Smooth muscle cell (in vitro differentiated cells): ENCODE measurements around the gene ST6GALNAC3. TPM values are rescaled to one million over a fixed set of nuclear protein-coding genes. Genes with fewer than 3 reads are reported as not detected.

ENCODE experiments used
- DNase-seq: peaks from one replicate; lab custom pipeline; 2025; ENCODE audit not compliant: unreplicated experiment; lab: John Stamatoyannopoulos, UW
- H2AFZ ChIP-seq: fragments of 200-600 bp; sonication (generic); 2 replicates; pipeline ENCODE4 v1.6.0; 2016; ENCODE audit warnings: antibody characterized with exemption, low read depth, mild to moderate bottlenecking
- H3F3A ChIP-seq: fragments of 200-600 bp; sonication (generic); 2 replicates; pipeline ENCODE4 v1.6.0; 2017; ENCODE audit warnings: antibody characterized with exemption, low read depth
- H3K27ac ChIP-seq: fragments of 200-600 bp; sonication (generic); 2 replicates; pipeline ENCODE4 v1.5.1; 2016; ENCODE audit warnings: low read depth, mild to moderate bottlenecking
- H3K27me3 ChIP-seq: fragments of 200-600 bp; sonication (generic); 2 replicates; pipeline ENCODE4 v1.6.1; 2016; ENCODE audit warnings: low read depth, mild to moderate bottlenecking
- H3K36me3 ChIP-seq: fragments of 200-600 bp; sonication (generic); 2 replicates; pipeline ENCODE4 v1.5.1; 2016; ENCODE audit warnings: low read depth
- H3K4me1 ChIP-seq: fragments of 200-600 bp; sonication (generic); 2 replicates; pipeline ENCODE4 v1.5.1; 2016; ENCODE audit warnings: low read depth
- H3K4me2 ChIP-seq: fragments of 200-600 bp; sonication (generic); 2 replicates; pipeline ENCODE4 v1.6.0; 2016; ENCODE audit warnings: mild to moderate bottlenecking
- H3K4me3 ChIP-seq: fragments of 200-600 bp; sonication (generic); 2 replicates; pipeline ENCODE4 v1.5.1; 2016; ENCODE audit warnings: mild to moderate bottlenecking
- H3K79me2 ChIP-seq: fragments of 200-600 bp; sonication (generic); 2 replicates; pipeline ENCODE4 v1.6.0; 2016; ENCODE audit warnings: low read depth, mild to moderate bottlenecking
- H3K9ac ChIP-seq: fragments of 200-600 bp; sonication (generic); 2 replicates; pipeline ENCODE4 v1.6.0; 2016; ENCODE audit warnings: low read depth
- H3K9me3 ChIP-seq: fragments of 200-600 bp; sonication (generic); replicated peaks from 2 replicates; pipeline ENCODE4 v1.5.1; 2016; ENCODE audit warnings: low read depth
- H4K20me1 ChIP-seq: fragments of 200-600 bp; sonication (generic); 2 replicates; pipeline ENCODE4 v1.6.0; 2016; ENCODE audit warnings: low read depth
- CTCF ChIP-seq: fragments of 200-600 bp; sonication (generic); IDR thresholded peaks from 2 replicates; pipeline ENCODE4 v1.5.1; 2017; ENCODE audit warnings: borderline replicate concordance, mild to moderate bottlenecking, antibody characterized with exemption; ENCODE audit not compliant: insufficient read depth, poor library complexity, severe bottlenecking
- WGBS: methylation state at CpG from one replicate; pipeline ENCODE4 v1.1.7; 2016; ENCODE audit warnings: low lambda C conversion rate; 5-methylcytosine and 5-hydroxymethylcytosine counted together
- polyA plus RNA-seq: library from polyadenylated mRNA; unstranded; fragments of >200 nt; fragmentation: Nextera tagmentation; extraction: Ambion mirVana; gene quantifications from 2 replicates; pipeline ENCODE4 v1.2.1, GENCODE V29; 2016
- total RNA-seq: library from RNA; depleted of rRNA; stranded (reverse); fragments of >200 nt; gene quantifications from 2 replicates; pipeline ENCODE4 v1.2.3, GENCODE V29; 2014

Gene ST6GALNAC3
- total and polyA plus RNA-seq, 2 experiments from 2014 or later = 9.3 to 13.4 TPM

GRCh38 chr1:76186554-76187170 is 112.1 kb downstream of the ST6GALNAC3 start:
- no peaks in the 10 kb centered on the region for H3K79me2 ChIP-seq
- no peak overlapping the region for H2AFZ ChIP-seq
- no peaks in the 10 kb centered on the region for H3K27me3 ChIP-seq
- H3K4me3 ChIP-seq = no peak overlapping the region
- no peak for TF ChIP-seq CTCF
- no peaks in the 10 kb centered on the region for H3K36me3 ChIP-seq
- no peaks in the 10 kb centered on the region for H3F3A ChIP-seq
- H3K9ac ChIP-seq = no peak overlapping the region
- WGBS = 91% methylated on average over 6 of the region's 6 CpGs
- no peaks in the 10 kb centered on the region for H3K4me1 ChIP-seq
- H3K9me3 ChIP-seq = no peaks in the 10 kb centered on the region
- no peak overlapping the region for H3K4me2 ChIP-seq
- no peak overlapping the region for H3K27ac ChIP-seq
- H4K20me1 ChIP-seq = peaks cover 3% of the 10 kb centered on the region
- no peak for DNase-seq

GRCh38 chr1:76187436-76187835 is 112.9 kb downstream of the ST6GALNAC3 start:
- H3K4me3 ChIP-seq = no peak overlapping the region
- H3K79me2 ChIP-seq = no peaks in the 10 kb centered on the region
- no peak overlapping the region for H3K4me2 ChIP-seq
- no peaks in the 10 kb centered on the region for H3K4me1 ChIP-seq
- H4K20me1 ChIP-seq = peaks cover 3% of the 10 kb centered on the region
- no peak overlapping the region for H3K27ac ChIP-seq
- no peaks in the 10 kb centered on the region for H3K27me3 ChIP-seq
- no peaks in the 10 kb centered on the region for H3F3A ChIP-seq
- TF ChIP-seq CTCF = no peak
- 90% methylated on average over 3 of the region's 3 CpGs for WGBS
- H3K36me3 ChIP-seq = no peaks in the 10 kb centered on the region
- H3K9me3 ChIP-seq = no peaks in the 10 kb centered on the region
- no peak overlapping the region for H3K9ac ChIP-seq
- DNase-seq = no peak
- no peak overlapping the region for H2AFZ ChIP-seq

GRCh38 chr1:76189310-76189709 is 114.8 kb downstream of the ST6GALNAC3 start:
- Histone ChIP-seq H4K20me1 (no peaks in the 10 kb centered on the region), H3F3A (no peaks in the 10 kb centered on the region)

More at GRCh38 chr1:76189310-76189709, 114.8 kb downstream of the ST6GALNAC3 start:
- Histone ChIP-seq H3K9ac (no peak overlapping the region), H3K36me3 (no peaks in the 10 kb centered on the region), H3K4me2 (no peak overlapping the region), H2AFZ (no peak overlapping the region), H3K4me3 (no peak overlapping the region), H3K27ac (no peak overlapping the region), H3K27me3 (no peaks in the 10 kb centered on the region), H3K4me1 (no peaks in the 10 kb centered on the region), H3K79me2 (no peaks in the 10 kb centered on the region), H3K9me3 (no peaks in the 10 kb centered on the region)
- 45% methylated on average over 2 of the region's 2 CpGs for WGBS
- no peak for DNase-seq
- TF ChIP-seq CTCF = no peak
